GM12873 (cell line): Measurements from ENCODE around the gene SND1.

Experiments used
- CTCF ChIP-seq: IDR thresholded peaks from 2 replicates; pipeline ENCODE4 v1.5.1; 2012; ENCODE audit warnings: low read depth, mild to moderate bottlenecking, moderate library complexity, low read length, control low read depth; ENCODE audit not compliant: insufficient read depth; ENCODE audit errors: missing control alignments

Gene SND1

GRCh38 chr7:127794551-127794950, 142.6 kb downstream of the SND1 start:
- TF ChIP-seq CTCF, result no peak

- TF ChIP-seq CTCF, result no peak
Observed at GRCh38 chr7:127798023-127798422, 146.0 kb downstream of the SND1 start.

GRCh38 chr7:127798769-127799372, 146.9 kb downstream of the SND1 start:
- TF ChIP-seq CTCF, result no peak

GRCh38 chr7:127799535-127800305, 147.7 kb downstream of the SND1 start:
- TF ChIP-seq CTCF, result no peak

GRCh38 chr7:127802845-127803244, 150.9 kb downstream of the SND1 start:
- TF ChIP-seq CTCF, result no peak

- TF ChIP-seq CTCF, result no peak
Observed at GRCh38 chr7:127803626-127804025, 151.6 kb downstream of the SND1 start.

GRCh38 chr7:127807340-127807739, 155.3 kb downstream of the SND1 start:
- TF ChIP-seq CTCF, result no peak
